ENCODE results near the gene DNTTIP2. TPM values are rescaled to one million over a fixed set of nuclear protein-coding genes. Genes with fewer than 3 reads are reported as not detected.

The DNTTIP2 gene
- polyA plus RNA-seq, 2 of the 4 experiments (the other 2 are of a cell fraction) = 41.5 to 42.0 TPM

DNA sequence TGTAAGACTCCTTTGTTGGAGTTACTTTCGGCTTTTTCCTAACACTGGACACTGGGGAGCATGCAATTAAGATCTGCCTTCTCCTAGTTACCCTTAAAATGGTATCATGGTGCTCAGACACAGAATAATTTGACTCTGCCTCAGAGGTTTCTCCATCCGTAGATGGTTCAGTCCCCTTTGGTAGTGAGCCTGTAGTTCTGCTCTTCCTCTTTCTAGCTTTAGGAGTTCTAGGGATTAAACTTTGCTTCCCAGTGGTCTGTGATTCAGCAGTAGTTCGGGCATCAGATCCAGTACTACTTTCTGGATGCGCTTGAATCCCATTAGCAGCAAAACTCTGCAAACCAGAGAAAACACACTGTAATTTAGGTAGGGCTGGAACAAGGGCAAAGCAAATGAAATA is 1.5 kb downstream of the DNTTIP2 start:
- Histone ChIP-seq H3K4me2 (peak overlapping the region; percentile 92), H3K4me1 (peaks cover 37% of the 10 kb centered on the region), H3K27ac (peak overlapping the region; percentile 93 to 96; a peak in 4 of 6 replicates), H3K4me3 (peak overlapping the region; percentile 93), H3K9me3 (no peaks in the 10 kb centered on the region)
- ATAC-seq (no peak), DNase-seq (ENCODE audit: low read depth in 1 of 2, low spot score in 1 of 2) (no peak), FAIRE-seq (no peak)
- CTCF ChIA-PET = no interaction called here
- TF ChIP-seq, protein P1, sequence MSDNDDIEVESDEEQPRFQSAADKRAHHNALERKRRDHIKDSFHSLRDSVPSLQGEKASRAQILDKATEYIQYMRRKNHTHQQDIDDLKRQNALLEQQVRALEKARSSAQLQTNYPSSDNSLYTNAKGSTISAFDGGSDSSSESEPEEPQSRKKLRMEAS (IDR thresholded peaks at IDR 0.05) = no peak
- TF ChIP-seq BHLHE40 (IDR thresholded peaks at IDR 0.05; ENCODE audit: low read depth, low read length) = no peak
- TF ChIP-seq, protein P2, sequence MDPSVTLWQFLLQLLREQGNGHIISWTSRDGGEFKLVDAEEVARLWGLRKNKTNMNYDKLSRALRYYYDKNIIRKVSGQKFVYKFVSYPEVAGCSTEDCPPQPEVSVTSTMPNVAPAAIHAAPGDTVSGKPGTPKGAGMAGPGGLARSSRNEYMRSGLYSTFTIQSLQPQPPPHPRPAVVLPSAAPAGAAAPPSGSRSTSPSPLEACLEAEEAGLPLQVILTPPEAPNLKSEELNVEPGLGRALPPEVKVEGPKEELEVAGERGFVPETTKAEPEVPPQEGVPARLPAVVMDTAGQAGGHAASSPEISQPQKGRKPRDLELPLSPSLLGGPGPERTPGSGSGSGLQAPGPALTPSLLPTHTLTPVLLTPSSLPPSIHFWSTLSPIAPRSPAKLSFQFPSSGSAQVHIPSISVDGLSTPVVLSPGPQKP (IDR thresholded peaks at IDR 0.05; ENCODE audit: low read depth, low read length) = no peak
- TF ChIP-seq RFX5 (IDR thresholded peaks at IDR 0.05) = no peak
- no peak for TF ChIP-seq CBX2 (IDR thresholded peaks at IDR 0.05; ENCODE audit: borderline replicate concordance, low read depth)
- no peak for TF ChIP-seq CBX8 (IDR thresholded peaks at IDR 0.05)
- TF ChIP-seq CHD4 (IDR thresholded peaks at IDR 0.05; ENCODE audit: borderline replicate concordance) = no peak
- TF ChIP-seq, protein P3, sequence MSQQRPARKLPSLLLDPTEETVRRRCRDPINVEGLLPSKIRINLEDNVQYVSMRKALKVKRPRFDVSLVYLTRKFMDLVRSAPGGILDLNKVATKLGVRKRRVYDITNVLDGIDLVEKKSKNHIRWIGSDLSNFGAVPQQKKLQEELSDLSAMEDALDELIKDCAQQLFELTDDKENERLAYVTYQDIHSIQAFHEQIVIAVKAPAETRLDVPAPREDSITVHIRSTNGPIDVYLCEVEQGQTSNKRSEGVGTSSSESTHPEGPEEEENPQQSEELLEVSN (IDR thresholded peaks at IDR 0.05; ENCODE audit: borderline replicate concordance, low read depth) = no peak
- no peak for TF ChIP-seq SREBF2 (IDR thresholded peaks at IDR 0.05)
- TF ChIP-seq ZFP36 (IDR thresholded peaks at IDR 0.05; ENCODE audit: borderline replicate concordance, partially characterized antibody) = no peak
- TF ChIP-seq EHMT2 (IDR thresholded peaks at IDR 0.05; ENCODE audit: low read depth) = no peak
- POLR2A ChIA-PET = no interaction called here
- 81% methylated on average over 4 of the region's 4 CpGs for WGBS (ENCODE audit: missing lambda C conversion rate)

DNA sequence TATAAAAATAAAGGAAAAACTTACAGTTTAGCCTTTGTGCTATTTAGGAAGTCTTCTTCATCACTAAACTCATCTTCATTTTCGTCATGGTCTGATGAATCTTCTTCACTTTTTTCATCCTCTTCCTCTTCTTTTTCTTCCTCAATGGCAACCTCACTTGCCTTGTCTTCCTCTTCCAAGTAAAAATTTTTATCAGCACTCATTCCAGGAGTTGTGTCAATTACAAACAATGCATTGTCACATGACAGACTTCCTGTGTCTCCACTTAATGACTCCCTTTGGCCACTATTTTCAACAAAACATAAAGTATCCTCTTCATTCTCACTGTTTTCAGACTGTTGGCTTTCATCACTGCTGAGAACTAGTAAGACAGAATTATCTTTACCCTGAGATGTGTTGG is 2.8 kb downstream of the DNTTIP2 start:
- Histone ChIP-seq H3K9me3 (no peaks in the 10 kb centered on the region), H3K27ac (no peak overlapping the region), H3K4me3 (no peak overlapping the region), H3K4me1 (peaks cover 37% of the 10 kb centered on the region), H3K4me2 (peak overlapping the region; percentile 92)
- ChIA-PET CTCF (no interaction called here), POLR2A (no interaction called here)
- 63% methylated on average over 1 of the region's 1 CpG for WGBS (ENCODE audit: missing lambda C conversion rate)
- DNase-seq (ENCODE audit: low read depth in 1 of 2, low spot score in 1 of 2) (no peak), FAIRE-seq (no peak), ATAC-seq (no peak)
- TF ChIP-seq, protein P4, sequence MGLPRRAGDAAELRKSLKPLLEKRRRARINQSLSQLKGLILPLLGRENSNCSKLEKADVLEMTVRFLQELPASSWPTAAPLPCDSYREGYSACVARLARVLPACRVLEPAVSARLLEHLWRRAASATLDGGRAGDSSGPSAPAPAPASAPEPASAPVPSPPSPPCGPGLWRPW (IDR thresholded peaks at IDR 0.05) = no peak
- TF ChIP-seq ESRRA (IDR thresholded peaks at IDR 0.05; ENCODE audit: borderline replicate concordance, low read length) = no peak
- peak; percentile 67; the same call in 1 of the 2 replicates for TF ChIP-seq POLR2AphosphoS2 (conservative IDR thresholded peaks at IDR 0.05; ENCODE audit: low read length)
- no peak for TF ChIP-seq KDM5A (IDR thresholded peaks at IDR 0.05)
- TF ChIP-seq HEYL (CRISPR knock-in tag; IDR thresholded peaks at IDR 0.05) = no peak
- no peak for TF ChIP-seq GATA3 (IDR thresholded peaks at IDR 0.05; ENCODE audit: borderline replicate concordance)
- TF ChIP-seq EP300 (IDR thresholded peaks at IDR 0.05) = no peak
- TF ChIP-seq, protein P5, sequence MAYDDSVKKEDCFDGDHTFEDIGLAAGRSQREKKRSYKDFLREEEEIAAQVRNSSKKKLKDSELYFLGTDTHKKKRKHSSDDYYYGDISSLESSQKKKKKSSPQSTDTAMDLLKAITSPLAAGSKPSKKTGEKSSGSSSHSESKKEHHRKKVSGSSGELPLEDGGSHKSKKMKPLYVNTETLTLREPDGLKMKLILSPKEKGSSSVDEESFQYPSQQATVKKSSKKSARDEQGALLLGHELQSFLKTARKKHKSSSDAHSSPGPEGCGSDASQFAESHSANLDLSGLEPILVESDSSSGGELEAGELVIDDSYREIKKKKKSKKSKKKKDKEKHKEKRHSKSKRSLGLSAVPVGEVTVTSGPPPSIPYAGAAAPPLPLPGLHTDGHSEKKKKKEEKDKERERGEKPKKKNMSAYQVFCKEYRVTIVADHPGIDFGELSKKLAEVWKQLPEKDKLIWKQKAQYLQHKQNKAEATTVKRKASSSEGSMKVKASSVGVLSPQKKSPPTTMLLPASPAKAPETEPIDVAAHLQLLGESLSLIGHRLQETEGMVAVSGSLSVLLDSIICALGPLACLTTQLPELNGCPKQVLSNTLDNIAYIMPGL (CRISPR knock-in tag; IDR thresholded peaks at IDR 0.05; ENCODE audit: borderline replicate concordance) = no peak

DNA sequence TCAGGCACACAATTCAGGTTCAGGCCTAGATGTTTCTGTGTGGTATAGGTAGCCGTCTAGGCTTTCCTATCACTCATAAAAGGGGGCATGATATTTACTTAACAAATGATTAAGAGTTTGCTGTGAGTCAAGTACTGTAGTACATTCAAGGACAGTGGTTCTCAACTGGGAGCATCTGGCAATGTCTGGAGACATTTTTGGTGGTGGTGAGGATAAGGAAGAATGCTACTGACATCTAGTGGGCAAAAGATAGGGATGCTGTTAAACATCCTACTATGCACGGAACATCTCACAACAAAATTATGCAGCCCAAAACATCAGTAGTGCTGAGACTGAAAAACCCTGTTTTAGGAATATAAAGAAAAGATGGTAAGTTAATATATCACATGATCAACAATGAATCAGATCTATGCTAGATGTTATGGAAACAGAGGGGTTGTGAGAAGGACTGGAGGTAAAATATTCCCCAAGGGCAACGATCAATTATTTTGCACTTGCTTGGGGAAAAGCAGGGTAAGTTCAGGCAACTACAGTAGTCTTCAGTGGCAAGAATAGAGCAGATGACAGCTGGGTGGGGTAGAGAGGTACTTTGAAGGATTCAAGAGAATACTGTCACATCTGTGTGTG is 4.9 kb downstream of the DNTTIP2 start:
- POLR2A ChIA-PET = no interaction called here
- TF ChIP-seq, protein P6, sequence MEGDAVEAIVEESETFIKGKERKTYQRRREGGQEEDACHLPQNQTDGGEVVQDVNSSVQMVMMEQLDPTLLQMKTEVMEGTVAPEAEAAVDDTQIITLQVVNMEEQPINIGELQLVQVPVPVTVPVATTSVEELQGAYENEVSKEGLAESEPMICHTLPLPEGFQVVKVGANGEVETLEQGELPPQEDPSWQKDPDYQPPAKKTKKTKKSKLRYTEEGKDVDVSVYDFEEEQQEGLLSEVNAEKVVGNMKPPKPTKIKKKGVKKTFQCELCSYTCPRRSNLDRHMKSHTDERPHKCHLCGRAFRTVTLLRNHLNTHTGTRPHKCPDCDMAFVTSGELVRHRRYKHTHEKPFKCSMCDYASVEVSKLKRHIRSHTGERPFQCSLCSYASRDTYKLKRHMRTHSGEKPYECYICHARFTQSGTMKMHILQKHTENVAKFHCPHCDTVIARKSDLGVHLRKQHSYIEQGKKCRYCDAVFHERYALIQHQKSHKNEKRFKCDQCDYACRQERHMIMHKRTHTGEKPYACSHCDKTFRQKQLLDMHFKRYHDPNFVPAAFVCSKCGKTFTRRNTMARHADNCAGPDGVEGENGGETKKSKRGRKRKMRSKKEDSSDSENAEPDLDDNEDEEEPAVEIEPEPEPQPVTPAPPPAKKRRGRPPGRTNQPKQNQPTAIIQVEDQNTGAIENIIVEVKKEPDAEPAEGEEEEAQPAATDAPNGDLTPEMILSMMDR (IDR thresholded peaks at IDR 0.05) = peak; percentile 61
- TF ChIP-seq RAD21 (conservative IDR thresholded peaks at IDR 0.05 in 1 of 2, IDR thresholded peaks at IDR 0.05 in 1 of 2) = peak; percentile 59 to 66; a peak in 4 of 5 replicates
- TF ChIP-seq RNF2 (IDR thresholded peaks at IDR 0.05; ENCODE audit: borderline replicate concordance, low read depth) = no peak
- TF ChIP-seq FOSL2 (IDR thresholded peaks at IDR 0.05) = no peak
- no peak for TF ChIP-seq FOSL2 (CRISPR knock-in tag; IDR thresholded peaks at IDR 0.05)
- peak; percentile 36; the same call in 2 of the 3 replicates for TF ChIP-seq SMC3 (IDR thresholded peaks at IDR 0.05)
- Histone ChIP-seq H3K9me3 (no peaks in the 10 kb centered on the region), H3K4me2 (0 out of 3 replicates have a peak overlapping the region, but pooled peaks have one; percentile 7), H3K4me3 (no peak overlapping the region), H3K4me1 (peaks cover 26% of the 10 kb centered on the region), H3K27ac (no peak overlapping the region)
- ATAC-seq (peak; percentile 50 to 65; a peak in 5 of 6 replicates), DNase-seq (ENCODE audit: low read depth in 1 of 2, low spot score in 1 of 2) (peak; percentile 10 to 59), FAIRE-seq (no peak)
- WGBS (ENCODE audit: missing lambda C conversion rate) = 44% methylated on average over 3 of the region's 3 CpGs
- CTCF ChIA-PET = interaction anchor here (0.8 to 2.0 kb wide), 3 partner anchors 22 to 570 kb away, joined by 3 to 6 read pairs (median 3); no protein-coding TSS in a partner anchor

Data from A549 (cell line).